HG03521 (cell line): ENCODE measurements around the gene ABCC1.

Experiments used
- ATAC-seq: cut with Tn5 transposase; IDR thresholded peaks from one replicate; pipeline ENCODE4 v1.9.1; 2021; ENCODE audit warnings: mild to moderate bottlenecking, moderate library complexity; ENCODE audit not compliant: unreplicated experiment

The ABCC1 gene

GRCh38 chr16:16016388-16016964, 67.1 kb downstream of the ABCC1 start:
- ATAC-seq: no peak

GRCh38 chr16:16017812-16018211, 68.4 kb downstream of the ABCC1 start:
- ATAC-seq: no peak

GRCh38 chr16:16018705-16019104, 69.3 kb downstream of the ABCC1 start:
- ATAC-seq: no peak

- ATAC-seq: no peak
Observed at GRCh38 chr16:16019488-16019887, 70.1 kb downstream of the ABCC1 start.

- ATAC-seq: no peak
Observed at GRCh38 chr16:16020291-16020690, 70.9 kb downstream of the ABCC1 start.

- no peak for ATAC-seq
Observed at GRCh38 chr16:16021020-16021419, 71.6 kb downstream of the ABCC1 start.

- ATAC-seq: no peak
Observed at GRCh38 chr16:16021646-16021987, 72.2 kb downstream of the ABCC1 start.

GRCh38 chr16:16021988-16022682, 72.7 kb downstream of the ABCC1 start:
- ATAC-seq: no peak

GRCh38 chr16:16022683-16023064, 73.3 kb downstream of the ABCC1 start:
- no peak for ATAC-seq

- ATAC-seq: peak; percentile 59
Observed at GRCh38 chr16:16025214-16025968, 76.0 kb downstream of the ABCC1 start.

- ATAC-seq: no peak
Observed at GRCh38 chr16:16027728-16028310, 78.4 kb downstream of the ABCC1 start.

GRCh38 chr16:16028311-16028999, 79.0 kb downstream of the ABCC1 start:
- ATAC-seq: no peak

- ATAC-seq: no peak
Observed at GRCh38 chr16:16029431-16030011, 80.1 kb downstream of the ABCC1 start.

- no peak for ATAC-seq
Observed at GRCh38 chr16:16030449-16030848, 81.0 kb downstream of the ABCC1 start.

GRCh38 chr16:16031401-16031800, 82.0 kb downstream of the ABCC1 start:
- ATAC-seq: no peak

GRCh38 chr16:16032271-16032979, 83.0 kb downstream of the ABCC1 start:
- ATAC-seq: no peak

- no peak for ATAC-seq
Observed at GRCh38 chr16:16033208-16033717, 83.8 kb downstream of the ABCC1 start.

- no peak for ATAC-seq
Observed at GRCh38 chr16:16036359-16036792, 87.0 kb downstream of the ABCC1 start.

- no peak for ATAC-seq
Observed at GRCh38 chr16:16037521-16037920, 88.1 kb downstream of the ABCC1 start.

GRCh38 chr16:16037970-16038369, 88.6 kb downstream of the ABCC1 start:
- ATAC-seq: no peak
